Measurements from ENCODE around the gene ZBTB7C.

The ZBTB7C gene

DNA sequence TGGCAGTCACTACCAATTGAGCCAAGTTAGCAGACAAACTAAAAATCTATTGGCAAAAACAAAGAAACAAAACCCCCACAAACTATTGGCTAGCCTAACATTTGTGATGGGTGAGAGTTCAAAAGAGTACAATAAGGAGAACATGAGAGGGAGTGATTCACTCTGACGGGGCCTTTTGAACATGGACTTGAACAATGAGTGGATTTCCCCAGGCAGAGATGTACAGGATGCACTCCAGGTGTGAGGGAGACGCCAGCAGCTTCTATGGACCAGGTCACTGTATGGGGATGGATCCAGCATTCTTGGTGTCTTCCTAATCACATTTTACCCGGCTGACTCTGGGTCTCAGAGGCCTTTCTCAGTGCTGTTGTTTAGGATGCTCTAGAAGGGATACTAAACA, 311.2 kb downstream of the ZBTB7C start:
- no peak for TF ChIP-seq FOXP2 (optimal IDR thresholded peaks at IDR 0.05; ENCODE audit: borderline replicate concordance, extremely low read depth, extremely low read length, insufficient read depth)
- no peak for TF ChIP-seq TAF1 (IDR thresholded peaks at IDR 0.05; ENCODE audit: borderline replicate concordance, insufficient read depth, low read length)
- TF ChIP-seq, protein P1, sequence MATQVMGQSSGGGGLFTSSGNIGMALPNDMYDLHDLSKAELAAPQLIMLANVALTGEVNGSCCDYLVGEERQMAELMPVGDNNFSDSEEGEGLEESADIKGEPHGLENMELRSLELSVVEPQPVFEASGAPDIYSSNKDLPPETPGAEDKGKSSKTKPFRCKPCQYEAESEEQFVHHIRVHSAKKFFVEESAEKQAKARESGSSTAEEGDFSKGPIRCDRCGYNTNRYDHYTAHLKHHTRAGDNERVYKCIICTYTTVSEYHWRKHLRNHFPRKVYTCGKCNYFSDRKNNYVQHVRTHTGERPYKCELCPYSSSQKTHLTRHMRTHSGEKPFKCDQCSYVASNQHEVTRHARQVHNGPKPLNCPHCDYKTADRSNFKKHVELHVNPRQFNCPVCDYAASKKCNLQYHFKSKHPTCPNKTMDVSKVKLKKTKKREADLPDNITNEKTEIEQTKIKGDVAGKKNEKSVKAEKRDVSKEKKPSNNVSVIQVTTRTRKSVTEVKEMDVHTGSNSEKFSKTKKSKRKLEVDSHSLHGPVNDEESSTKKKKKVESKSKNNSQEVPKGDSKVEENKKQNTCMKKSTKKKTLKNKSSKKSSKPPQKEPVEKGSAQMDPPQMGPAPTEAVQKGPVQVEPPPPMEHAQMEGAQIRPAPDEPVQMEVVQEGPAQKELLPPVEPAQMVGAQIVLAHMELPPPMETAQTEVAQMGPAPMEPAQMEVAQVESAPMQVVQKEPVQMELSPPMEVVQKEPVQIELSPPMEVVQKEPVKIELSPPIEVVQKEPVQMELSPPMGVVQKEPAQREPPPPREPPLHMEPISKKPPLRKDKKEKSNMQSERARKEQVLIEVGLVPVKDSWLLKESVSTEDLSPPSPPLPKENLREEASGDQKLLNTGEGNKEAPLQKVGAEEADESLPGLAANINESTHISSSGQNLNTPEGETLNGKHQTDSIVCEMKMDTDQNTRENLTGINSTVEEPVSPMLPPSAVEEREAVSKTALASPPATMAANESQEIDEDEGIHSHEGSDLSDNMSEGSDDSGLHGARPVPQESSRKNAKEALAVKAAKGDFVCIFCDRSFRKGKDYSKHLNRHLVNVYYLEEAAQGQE (IDR thresholded peaks at IDR 0.05; ENCODE audit: insufficient read depth in 1 of 2, low read depth in 2 of 2, low read length in 2 of 2) = no peak
- TF ChIP-seq POLR2AphosphoS5 (IDR thresholded peaks at IDR 0.05; ENCODE audit: low read depth, low read length) = no peak
- no peak for TF ChIP-seq SIN3A (IDR thresholded peaks at IDR 0.05; ENCODE audit: borderline replicate concordance, insufficient read depth, low read length)

DNA sequence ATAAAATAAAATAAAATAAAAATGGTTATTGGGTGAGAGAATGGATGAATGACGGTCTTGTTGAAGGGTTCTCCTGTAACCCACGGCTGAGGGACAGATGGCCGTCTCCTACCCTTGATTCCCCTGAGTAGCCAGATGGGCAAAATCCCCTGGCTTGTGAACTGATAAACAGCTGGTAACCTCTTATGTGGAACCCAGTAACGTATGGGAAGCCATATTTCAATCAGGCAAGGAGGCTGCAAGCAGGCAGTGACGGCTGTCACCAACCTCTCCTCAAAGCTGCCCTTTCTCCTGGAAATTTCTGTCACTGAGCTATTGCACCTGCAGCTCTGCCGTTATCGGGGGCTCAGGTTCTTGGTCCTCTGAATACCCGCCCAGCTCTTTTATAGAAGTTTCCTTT, 313.5 kb downstream of the ZBTB7C start:
- TF ChIP-seq SIN3A (IDR thresholded peaks at IDR 0.05; ENCODE audit: borderline replicate concordance, insufficient read depth, low read length) = no peak
- TF ChIP-seq, protein P1 (IDR thresholded peaks at IDR 0.05; ENCODE audit: insufficient read depth in 1 of 2, low read depth in 2 of 2, low read length in 2 of 2) = no peak
- TF ChIP-seq POLR2AphosphoS5 (IDR thresholded peaks at IDR 0.05; ENCODE audit: low read depth, low read length) = no peak
- no peak for TF ChIP-seq TAF1 (IDR thresholded peaks at IDR 0.05; ENCODE audit: borderline replicate concordance, insufficient read depth, low read length)
- TF ChIP-seq FOXP2 (optimal IDR thresholded peaks at IDR 0.05; ENCODE audit: borderline replicate concordance, extremely low read depth, extremely low read length, insufficient read depth) = no peak

DNA sequence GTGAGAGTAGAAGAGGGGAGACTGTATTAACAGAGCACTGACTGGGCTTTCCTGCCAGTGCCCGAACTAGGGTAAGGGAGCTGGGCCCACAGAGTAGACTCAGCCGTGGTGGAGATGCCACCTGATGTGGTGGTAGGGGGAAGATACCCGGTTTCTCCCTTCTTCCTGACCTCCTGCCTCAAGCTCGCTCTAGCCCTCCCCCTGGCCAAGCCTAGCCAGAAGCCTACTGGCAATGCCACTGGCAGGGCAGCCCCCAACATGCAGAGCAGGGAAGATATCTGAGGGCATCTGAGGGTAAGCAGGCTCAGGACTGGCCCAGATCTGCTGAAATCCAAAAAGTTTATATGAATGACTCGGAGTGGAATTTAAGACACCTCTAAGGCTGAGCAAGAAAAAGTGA, 316.1 kb downstream of the ZBTB7C start:
- TF ChIP-seq, protein P1 (IDR thresholded peaks at IDR 0.05; ENCODE audit: insufficient read depth in 1 of 2, low read depth in 2 of 2, low read length in 2 of 2) = no peak
- TF ChIP-seq FOXP2 (optimal IDR thresholded peaks at IDR 0.05; ENCODE audit: borderline replicate concordance, extremely low read depth, extremely low read length, insufficient read depth) (no peak), TAF1 (IDR thresholded peaks at IDR 0.05; ENCODE audit: borderline replicate concordance, insufficient read depth, low read length) (no peak), SIN3A (IDR thresholded peaks at IDR 0.05; ENCODE audit: borderline replicate concordance, insufficient read depth, low read length) (no peak), POLR2AphosphoS5 (IDR thresholded peaks at IDR 0.05; ENCODE audit: low read depth, low read length) (no peak)

DNA sequence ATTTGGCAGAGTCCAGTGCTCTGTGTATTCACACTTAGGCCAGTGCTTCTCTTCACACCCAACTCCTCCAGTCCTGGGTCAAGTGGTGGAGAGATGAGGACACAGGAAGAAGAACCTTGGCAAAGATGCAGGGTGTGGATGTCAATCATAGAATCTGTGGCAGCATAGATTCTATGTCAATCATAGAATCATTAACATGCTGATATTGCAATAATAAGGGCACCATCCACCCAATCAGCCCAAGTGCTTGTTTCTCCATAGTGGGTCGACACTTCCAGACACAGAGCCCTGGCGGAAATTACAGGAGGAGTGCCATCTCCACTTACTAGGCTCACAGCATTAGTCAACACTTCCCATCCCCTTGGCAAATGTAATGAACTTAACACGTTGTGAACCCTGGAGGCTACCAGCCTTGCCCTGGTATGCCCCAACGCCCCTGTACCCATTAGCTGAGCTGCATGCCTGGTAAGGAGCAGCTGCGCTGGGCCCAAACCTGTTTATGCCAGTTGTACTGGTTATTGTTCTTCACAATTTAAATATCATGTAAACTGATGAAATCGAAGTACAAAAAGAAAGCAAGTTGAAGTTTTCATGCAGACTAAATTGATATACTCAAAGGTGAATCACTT, 317.2 kb downstream of the ZBTB7C start:
- TF ChIP-seq SIN3A (IDR thresholded peaks at IDR 0.05; ENCODE audit: borderline replicate concordance, insufficient read depth, low read length) (no peak), POLR2AphosphoS5 (IDR thresholded peaks at IDR 0.05; ENCODE audit: low read depth, low read length) (no peak), FOXP2 (optimal IDR thresholded peaks at IDR 0.05; ENCODE audit: borderline replicate concordance, extremely low read depth, extremely low read length, insufficient read depth) (no peak), TAF1 (IDR thresholded peaks at IDR 0.05; ENCODE audit: borderline replicate concordance, insufficient read depth, low read length) (no peak)
- TF ChIP-seq, protein P1 (IDR thresholded peaks at IDR 0.05; ENCODE audit: insufficient read depth in 1 of 2, low read depth in 2 of 2, low read length in 2 of 2) = no peak
